AG09319 (cell line): Measurements from ENCODE around the gene PAM.
A peak's percentile ranks its signal among the peaks of the same experiment; 100 is the strongest.

Experiments used
- DNase-seq: peaks from one replicate; pipeline ENCODE4 v3.0.0-alpha.2; 2010; ENCODE audit warnings: low read depth; ENCODE audit errors: extremely low read depth
- CTCF ChIP-seq: IDR thresholded peaks from 2 replicates; pipeline ENCODE4 v1.5.1; 2011; ENCODE audit warnings: low read depth, mild to moderate bottlenecking, inconsistent platforms, low read length, moderate library complexity

Gene PAM

GRCh38 chr5:102971676-102972293 is 216.7 kb downstream of the PAM start:
- peak; percentile 15 for DNase-seq
- peak; percentile 57 for TF ChIP-seq CTCF

GRCh38 chr5:102974177-102974576 is 219.1 kb downstream of the PAM start:
- no peak for DNase-seq

GRCh38 chr5:102975045-102975444 is 219.9 kb downstream of the PAM start:
- no peak for DNase-seq
- TF ChIP-seq CTCF = no peak

More at GRCh38 chr5:102974177-102974576, 219.1 kb downstream of the PAM start:
- no peak for TF ChIP-seq CTCF

GRCh38 chr5:102975457-102976182 is 220.5 kb downstream of the PAM start:
- no peak for DNase-seq
- TF ChIP-seq CTCF = no peak

- TF ChIP-seq CTCF = no peak
- DNase-seq = no peak
These were observed 227.0 kb downstream of the PAM start for GRCh38 chr5:102981957-102982635.

GRCh38 chr5:102986074-102986473 is 231.0 kb downstream of the PAM start:
- no peak for DNase-seq
- TF ChIP-seq CTCF = no peak

- no peak for TF ChIP-seq CTCF
- DNase-seq = no peak
These were observed 233.4 kb downstream of the PAM start for GRCh38 chr5:102988459-102988858.
